Stimulated activated effector memory CD8-positive, alpha-beta T cell treated with anti-CD3 and anti-CD28 coated beads, Interleukin-12 subunit alpha, Interleukin-12 subunit beta, amount 100 ng/mL, for 72 hours (primary cell): ENCODE data around the gene PLEKHO1.
"Not testable (repeated sequence)": the region's sequence is repeated elsewhere in the genome, so short reads cannot be mapped to it uniquely, and the experiment has no call there.

Experiments
- ATAC-seq: fragments of 150-1000 bp; cut with Tn5 transposase; 2 replicates; pipeline ENCODE4 v1.10.0; 2021
- DNase-seq, 2 donors: peaks; one replicate each; pipeline ENCODE4 v3.0.0; 2021 to 2022; ENCODE audit warnings: low spot score in 2 of 2
- H3K27ac Mint-ChIP-seq: one replicate; pipeline ENCODE4 v1.8.0; 2022; ENCODE audit warnings: mild to moderate bottlenecking, mixed read lengths
- H3K36me3 Mint-ChIP-seq: one replicate; pipeline ENCODE4 v1.8.0; 2022; ENCODE audit warnings: mild to moderate bottlenecking, mixed read lengths
- H3K4me1 Mint-ChIP-seq: one replicate; pipeline ENCODE4 v1.8.0; 2022; ENCODE audit warnings: mixed read lengths
- H3K4me3 Mint-ChIP-seq: one replicate; pipeline ENCODE4 v1.8.0; 2022; ENCODE audit warnings: mild to moderate bottlenecking, mixed read lengths
- H3K9me3 Mint-ChIP-seq: one replicate; pipeline ENCODE4 v1.8.0; 2022; ENCODE audit warnings: mixed read lengths

PLEKHO1 gene

GRCh38 chr1:150149271-150150132 is at the start of gene PLEKHO1:
Gene PLEKHO1 (plus strand): TSS chr1:150149916. CDS start chr1:150150258, 342 bp downstream.
- H3K4me3 Mint-ChIP-seq = peak within 1 kb of the TSS; percentile 96
- peaks cover 49% of the 10 kb centered on the region for H3K36me3 Mint-ChIP-seq
- no peaks in the 10 kb centered on the region for H3K9me3 Mint-ChIP-seq
- ATAC-seq = peak; percentile 84
- H3K4me1 Mint-ChIP-seq = peaks cover 48% of the 10 kb centered on the region
- DNase-seq = peak; percentile 57 to 80
- peak within 1 kb of the TSS; percentile 97 for H3K27ac Mint-ChIP-seq

GRCh38 chr1:150102986-150103385 is 46.7 kb upstream of the PLEKHO1 start:
- H3K4me3 Mint-ChIP-seq = no peak overlapping the region
- no peak for ATAC-seq

GRCh38 chr1:150106341-150106740 is 43.4 kb upstream of the PLEKHO1 start:
- H3K36me3 Mint-ChIP-seq = peaks cover 1% of the 10 kb centered on the region
- no peaks in the 10 kb centered on the region for H3K9me3 Mint-ChIP-seq
- ATAC-seq (peak; percentile 80), DNase-seq (no peak)
- H3K4me3 Mint-ChIP-seq = peak overlapping the region; percentile 4
- peak overlapping the region; percentile 0 for H3K27ac Mint-ChIP-seq
- peaks cover 46% of the 10 kb centered on the region for H3K4me1 Mint-ChIP-seq

More at GRCh38 chr1:150102986-150103385, 46.7 kb upstream of the PLEKHO1 start:
- Mint-ChIP-seq H3K4me1 (peaks cover 22% of the 10 kb centered on the region), H3K9me3 (no peaks in the 10 kb centered on the region), H3K36me3 (peaks cover 16% of the 10 kb centered on the region), H3K27ac (no peak overlapping the region)
- DNase-seq = no peak

GRCh38 chr1:150109586-150109985 is 40.1 kb upstream of the PLEKHO1 start:
- H3K4me3 Mint-ChIP-seq = peak overlapping the region; percentile 57
- no peaks in the 10 kb centered on the region for H3K36me3 Mint-ChIP-seq
- H3K27ac Mint-ChIP-seq = peak overlapping the region; percentile 81
- DNase-seq (no peak), ATAC-seq (peak; percentile 71)
- peaks cover 48% of the 10 kb centered on the region for H3K4me1 Mint-ChIP-seq
- no peaks in the 10 kb centered on the region for H3K9me3 Mint-ChIP-seq

GRCh38 chr1:150110116-150110515 is 39.6 kb upstream of the PLEKHO1 start:
- H3K27ac Mint-ChIP-seq = peak overlapping the region; percentile 81
- peak overlapping the region; percentile 57 for H3K4me3 Mint-ChIP-seq

GRCh38 chr1:150111670-150112069 is 38.0 kb upstream of the PLEKHO1 start:
- H3K4me1 Mint-ChIP-seq = peaks cover 40% of the 10 kb centered on the region
- peaks cover 5% of the 10 kb centered on the region for H3K9me3 Mint-ChIP-seq
- no peak for DNase-seq
- peaks cover 6% of the 10 kb centered on the region for H3K36me3 Mint-ChIP-seq
- ATAC-seq = no peak
- peak overlapping the region; percentile 81 for H3K27ac Mint-ChIP-seq
- peak overlapping the region; percentile 57 for H3K4me3 Mint-ChIP-seq

More at GRCh38 chr1:150110116-150110515, 39.6 kb upstream of the PLEKHO1 start:
- DNase-seq (no peak), ATAC-seq (no peak)
- Mint-ChIP-seq H3K9me3 (peaks cover 2% of the 10 kb centered on the region), H3K36me3 (peaks cover 2% of the 10 kb centered on the region), H3K4me1 (peaks cover 48% of the 10 kb centered on the region)

- DNase-seq (no peak), ATAC-seq (no peak)
- Mint-ChIP-seq H3K4me3 (no peak overlapping the region), H3K36me3 (peaks cover 6% of the 10 kb centered on the region), H3K4me1 (peaks cover 14% of the 10 kb centered on the region), H3K27ac (no peak overlapping the region), H3K9me3 (peaks cover 5% of the 10 kb centered on the region)
Observed at GRCh38 chr1:150115121-150115520, 34.6 kb upstream of the PLEKHO1 start.

- no peak overlapping the region for H3K4me3 Mint-ChIP-seq
- peaks cover 5% of the 10 kb centered on the region for H3K9me3 Mint-ChIP-seq
- H3K36me3 Mint-ChIP-seq = peaks cover 6% of the 10 kb centered on the region
- no peak overlapping the region for H3K27ac Mint-ChIP-seq
- DNase-seq (no peak), ATAC-seq (no peak)
- peaks cover 10% of the 10 kb centered on the region for H3K4me1 Mint-ChIP-seq
Observed at GRCh38 chr1:150118716-150119115, 31.0 kb upstream of the PLEKHO1 start.

- Mint-ChIP-seq H3K36me3 (no peaks in the 10 kb centered on the region), H3K4me3 (no peak overlapping the region), H3K4me1 (peaks cover 10% of the 10 kb centered on the region), H3K9me3 (no peaks in the 10 kb centered on the region), H3K27ac (peak overlapping the region; percentile 56)
- no peak for DNase-seq
- ATAC-seq = no peak
Observed at GRCh38 chr1:150121236-150121862, 28.4 kb upstream of the PLEKHO1 start.

GRCh38 chr1:150126811-150127210 is 22.9 kb upstream of the PLEKHO1 start:
- no peak overlapping the region for H3K27ac Mint-ChIP-seq
- no peak overlapping the region for H3K4me3 Mint-ChIP-seq
- H3K9me3 Mint-ChIP-seq = no peaks in the 10 kb centered on the region
- ATAC-seq (no peak), DNase-seq (no peak)
- peaks cover 10% of the 10 kb centered on the region for H3K36me3 Mint-ChIP-seq
- peaks cover 11% of the 10 kb centered on the region for H3K4me1 Mint-ChIP-seq

GRCh38 chr1:150127464-150127863 is 22.3 kb upstream of the PLEKHO1 start:
- no peak overlapping the region for H3K4me3 Mint-ChIP-seq
- peaks cover 6% of the 10 kb centered on the region for H3K4me1 Mint-ChIP-seq

GRCh38 chr1:150127868-150128267 is 21.8 kb upstream of the PLEKHO1 start:
- no peaks in the 10 kb centered on the region for H3K9me3 Mint-ChIP-seq
- H3K4me1 Mint-ChIP-seq = peaks cover 6% of the 10 kb centered on the region
- no peak overlapping the region for H3K4me3 Mint-ChIP-seq
- H3K36me3 Mint-ChIP-seq = peaks cover 10% of the 10 kb centered on the region
- peak in 1 of 2 donors; percentile 14 for DNase-seq
- peak overlapping the region; percentile 69 for H3K27ac Mint-ChIP-seq
- peak; percentile 80 for ATAC-seq

More at GRCh38 chr1:150127464-150127863, 22.3 kb upstream of the PLEKHO1 start:
- ATAC-seq (no peak), DNase-seq (no peak)
- H3K36me3 Mint-ChIP-seq = peaks cover 10% of the 10 kb centered on the region
- no peaks in the 10 kb centered on the region for H3K9me3 Mint-ChIP-seq
- peak overlapping the region; percentile 69 for H3K27ac Mint-ChIP-seq

- DNase-seq (no peak), ATAC-seq (no peak)
- Mint-ChIP-seq H3K36me3 (peaks cover 10% of the 10 kb centered on the region), H3K9me3 (no peaks in the 10 kb centered on the region), H3K27ac (no peak overlapping the region), H3K4me1 (peaks cover 6% of the 10 kb centered on the region), H3K4me3 (no peak overlapping the region)
Observed at GRCh38 chr1:150132372-150132771, 17.3 kb upstream of the PLEKHO1 start.

- Mint-ChIP-seq H3K9me3 (no peaks in the 10 kb centered on the region), H3K4me3 (no peak overlapping the region), H3K27ac (no peak overlapping the region), H3K36me3 (peaks cover 3% of the 10 kb centered on the region), H3K4me1 (no peaks in the 10 kb centered on the region)
- ATAC-seq (no peak), DNase-seq (no peak)
Observed at GRCh38 chr1:150134537-150134936, 15.2 kb upstream of the PLEKHO1 start.

- not testable (repeated sequence) for ATAC-seq, H3K9me3 Mint-ChIP-seq, H3K4me3 Mint-ChIP-seq, H3K27ac Mint-ChIP-seq, H3K4me1 Mint-ChIP-seq, H3K36me3 Mint-ChIP-seq, DNase-seq
Observed at GRCh38 chr1:150135400-150135799, 14.3 kb upstream of the PLEKHO1 start.
